ENCODE results near the gene CUEDC1.

GRCh38 chr17:58002154-58002948, 47.1 kb upstream of the CUEDC1 start:
- TF ChIP-seq, protein P1, sequence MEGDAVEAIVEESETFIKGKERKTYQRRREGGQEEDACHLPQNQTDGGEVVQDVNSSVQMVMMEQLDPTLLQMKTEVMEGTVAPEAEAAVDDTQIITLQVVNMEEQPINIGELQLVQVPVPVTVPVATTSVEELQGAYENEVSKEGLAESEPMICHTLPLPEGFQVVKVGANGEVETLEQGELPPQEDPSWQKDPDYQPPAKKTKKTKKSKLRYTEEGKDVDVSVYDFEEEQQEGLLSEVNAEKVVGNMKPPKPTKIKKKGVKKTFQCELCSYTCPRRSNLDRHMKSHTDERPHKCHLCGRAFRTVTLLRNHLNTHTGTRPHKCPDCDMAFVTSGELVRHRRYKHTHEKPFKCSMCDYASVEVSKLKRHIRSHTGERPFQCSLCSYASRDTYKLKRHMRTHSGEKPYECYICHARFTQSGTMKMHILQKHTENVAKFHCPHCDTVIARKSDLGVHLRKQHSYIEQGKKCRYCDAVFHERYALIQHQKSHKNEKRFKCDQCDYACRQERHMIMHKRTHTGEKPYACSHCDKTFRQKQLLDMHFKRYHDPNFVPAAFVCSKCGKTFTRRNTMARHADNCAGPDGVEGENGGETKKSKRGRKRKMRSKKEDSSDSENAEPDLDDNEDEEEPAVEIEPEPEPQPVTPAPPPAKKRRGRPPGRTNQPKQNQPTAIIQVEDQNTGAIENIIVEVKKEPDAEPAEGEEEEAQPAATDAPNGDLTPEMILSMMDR (IDR thresholded peaks at IDR 0.05; ENCODE audit: insufficient read depth, low read length): no peak
- no peak; the same call in none of the 2 replicates for TF ChIP-seq POLR2AphosphoS5 (IDR thresholded peaks at IDR 0.05; ENCODE audit: low read depth)
- no peak for TF ChIP-seq SPI1 (IDR thresholded peaks at IDR 0.05; ENCODE audit: borderline replicate concordance, low read depth)

Measured in HL-60 (cell line).